ENCODE measurements around the gene APC2.
"Not testable (repeated sequence)": the region's sequence is repeated elsewhere in the genome, so short reads cannot be mapped to it uniquely, and the experiment has no call there.

Gene APC2

GRCh38 chr19:1412995-1413800 is 36.7 kb upstream of the APC2 start:
- no peak for DNase-seq
- in situ Hi-C loops (cut with HindIII; ENCODE audit: low pct_ligation_motif_present, low pct_unique_long_range_greater_than_20kb, low sequenced_read_pairs), result no loop called here

DNA sequence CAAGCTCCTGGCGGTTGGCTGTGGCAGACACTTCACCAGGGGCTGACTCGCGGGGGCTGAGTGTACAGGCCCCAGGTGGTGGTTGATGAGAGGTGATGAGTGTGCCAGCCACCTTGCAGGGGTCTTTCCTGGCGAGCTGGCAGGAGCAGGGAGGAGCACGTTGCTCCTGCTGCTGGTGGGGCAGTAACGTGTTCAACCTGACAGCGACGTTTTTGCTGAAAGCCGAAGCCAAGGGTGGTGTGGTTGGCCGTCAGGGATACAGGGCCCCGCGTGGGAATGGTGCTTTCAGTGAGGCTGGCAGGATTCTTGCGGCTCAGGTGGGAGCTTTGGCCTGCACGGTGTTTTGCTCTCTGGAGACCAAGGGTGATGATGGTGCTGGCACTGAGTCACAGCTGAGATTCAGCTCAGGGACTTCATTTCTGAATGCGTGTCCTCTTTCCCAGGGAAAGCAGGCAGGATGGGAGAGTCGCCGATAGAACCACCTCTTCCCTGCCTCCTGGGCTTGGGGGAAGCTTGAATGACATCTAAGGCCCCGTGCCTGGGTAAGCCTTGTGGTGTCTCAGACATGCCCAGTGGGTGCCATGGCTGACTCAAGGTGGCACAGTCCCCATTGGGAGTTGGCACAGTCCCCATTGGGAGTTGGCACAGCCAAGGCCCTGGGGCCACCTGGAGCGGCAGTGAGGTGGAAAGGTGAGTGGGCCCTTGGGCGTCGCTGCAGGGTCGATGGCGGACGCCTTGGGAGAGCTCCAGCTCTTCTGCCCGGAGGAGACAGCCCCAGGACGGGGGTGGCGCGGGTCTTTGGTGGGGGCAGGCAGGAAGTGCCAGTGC is 33.7 kb upstream of the APC2 start:
- in situ Hi-C loops (cut with HindIII; ENCODE audit: low pct_ligation_motif_present, low pct_unique_long_range_greater_than_20kb, low sequenced_read_pairs), result no loop called here
- no peak for DNase-seq

- no peak for DNase-seq
- in situ Hi-C loops (cut with HindIII; ENCODE audit: low pct_ligation_motif_present, low pct_unique_long_range_greater_than_20kb, low sequenced_read_pairs), result no loop called here
Measured at GRCh38 chr19:1417145-1417544, 32.8 kb upstream of the APC2 start.

DNA sequence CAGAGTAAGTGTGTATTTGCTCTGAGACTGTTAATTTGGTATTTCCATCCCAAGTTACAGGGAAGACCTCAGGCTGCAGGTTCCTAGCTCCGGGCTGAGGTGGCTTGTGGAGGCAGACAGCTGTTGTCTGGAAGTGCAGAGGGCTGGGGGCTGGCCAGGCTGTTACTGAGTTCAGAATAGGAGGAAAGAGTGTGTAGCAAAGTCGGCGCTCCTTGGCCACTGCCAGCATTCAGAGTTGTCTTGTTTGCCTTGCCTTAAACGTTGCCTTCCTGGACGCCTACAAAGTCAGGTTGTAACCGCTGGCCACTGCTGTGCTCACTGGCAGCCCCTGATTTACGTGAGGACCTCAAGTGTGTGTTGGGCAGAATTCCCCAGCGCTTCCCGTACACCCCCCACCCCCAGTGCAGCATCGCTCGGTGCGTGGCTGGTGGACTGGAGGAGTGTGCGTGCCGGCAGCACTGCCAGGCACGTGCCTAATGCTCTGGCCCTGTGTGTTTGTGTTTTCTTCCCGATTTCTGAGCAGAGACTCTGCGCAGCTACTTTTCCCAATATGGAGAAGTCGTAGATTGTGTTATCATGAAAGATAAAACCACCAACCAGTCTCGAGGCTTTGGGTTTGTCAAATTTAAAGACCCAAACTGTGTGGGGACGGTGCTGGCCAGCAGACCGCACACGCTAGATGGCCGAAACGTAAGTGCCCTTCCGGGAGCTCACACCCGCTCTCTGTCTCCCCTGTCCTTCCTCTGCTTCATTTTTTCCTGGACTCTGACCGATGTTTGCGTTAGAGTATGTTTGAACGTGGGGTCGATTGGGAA is 32.0 kb upstream of the APC2 start:
- in situ Hi-C loops (cut with HindIII; ENCODE audit: low pct_ligation_motif_present, low pct_unique_long_range_greater_than_20kb, low sequenced_read_pairs), result no loop called here
- DNase-seq, result no peak

DNA sequence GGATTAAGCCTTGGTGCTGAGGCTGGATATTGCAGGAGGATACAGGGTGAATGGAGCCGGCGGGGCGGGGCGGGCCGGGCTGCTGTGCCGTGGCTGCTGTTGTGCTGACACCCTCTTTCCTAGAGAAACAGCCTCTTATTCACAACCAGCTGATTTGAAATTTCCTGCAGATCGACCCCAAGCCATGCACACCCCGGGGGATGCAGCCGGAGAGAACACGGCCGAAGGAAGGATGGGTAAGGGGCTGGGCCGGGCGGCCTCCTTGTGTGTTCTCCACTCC is 31.5 kb upstream of the APC2 start:
- in situ Hi-C loops (cut with HindIII; ENCODE audit: low pct_ligation_motif_present, low pct_unique_long_range_greater_than_20kb, low sequenced_read_pairs), result no loop called here
- DNase-seq, result no peak

DNA sequence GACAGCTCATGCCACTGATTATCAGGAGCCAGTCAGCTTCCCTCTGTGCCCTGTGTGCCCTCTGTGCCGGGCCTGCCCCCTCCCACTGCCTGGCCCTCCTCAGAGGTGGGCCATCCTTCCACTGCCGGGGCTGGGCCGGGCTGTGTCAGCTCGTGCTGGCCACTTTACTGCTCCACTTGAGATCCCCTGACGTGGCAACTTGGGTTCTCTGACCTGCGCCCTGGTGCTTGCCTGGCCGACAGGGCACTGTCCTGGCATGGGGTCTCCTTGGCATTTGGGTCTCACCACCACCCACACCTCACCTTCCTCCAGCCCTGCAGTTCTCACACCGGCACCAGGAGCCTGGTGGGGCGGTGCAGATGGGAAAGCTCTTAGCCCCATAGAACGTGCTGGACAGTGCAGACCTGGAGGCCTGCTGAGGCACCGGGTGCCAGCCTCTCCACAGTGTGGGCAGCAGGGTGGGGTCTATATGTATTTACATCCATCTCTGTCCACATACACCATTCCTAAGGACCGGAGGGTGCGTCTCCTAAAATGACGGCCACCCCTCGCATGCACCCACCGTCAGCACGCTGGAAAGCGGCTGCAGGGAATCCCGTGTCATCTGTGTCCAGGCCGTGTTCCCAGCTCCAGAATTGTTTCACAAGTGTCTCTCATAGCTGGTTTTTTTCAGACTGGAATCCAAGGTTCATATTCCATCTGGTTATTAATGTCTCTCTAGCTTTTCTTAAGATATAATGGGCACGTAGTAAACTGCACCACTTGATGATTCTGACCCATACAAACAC is 30.8 kb upstream of the APC2 start:
- in situ Hi-C loops (cut with HindIII; ENCODE audit: low pct_ligation_motif_present, low pct_unique_long_range_greater_than_20kb, low sequenced_read_pairs), result no loop called here
- DNase-seq, result no peak

- in situ Hi-C loops (cut with HindIII; ENCODE audit: low pct_ligation_motif_present, low pct_unique_long_range_greater_than_20kb, low sequenced_read_pairs); DNase-seq: not testable (repeated sequence)
Measured at GRCh38 chr19:1420085-1420484, 29.8 kb upstream of the APC2 start.

- DNase-seq, result no peak
- in situ Hi-C loops (cut with HindIII; ENCODE audit: low pct_ligation_motif_present, low pct_unique_long_range_greater_than_20kb, low sequenced_read_pairs), result no loop called here
Measured at GRCh38 chr19:1420590-1420989, 29.3 kb upstream of the APC2 start.

DNA sequence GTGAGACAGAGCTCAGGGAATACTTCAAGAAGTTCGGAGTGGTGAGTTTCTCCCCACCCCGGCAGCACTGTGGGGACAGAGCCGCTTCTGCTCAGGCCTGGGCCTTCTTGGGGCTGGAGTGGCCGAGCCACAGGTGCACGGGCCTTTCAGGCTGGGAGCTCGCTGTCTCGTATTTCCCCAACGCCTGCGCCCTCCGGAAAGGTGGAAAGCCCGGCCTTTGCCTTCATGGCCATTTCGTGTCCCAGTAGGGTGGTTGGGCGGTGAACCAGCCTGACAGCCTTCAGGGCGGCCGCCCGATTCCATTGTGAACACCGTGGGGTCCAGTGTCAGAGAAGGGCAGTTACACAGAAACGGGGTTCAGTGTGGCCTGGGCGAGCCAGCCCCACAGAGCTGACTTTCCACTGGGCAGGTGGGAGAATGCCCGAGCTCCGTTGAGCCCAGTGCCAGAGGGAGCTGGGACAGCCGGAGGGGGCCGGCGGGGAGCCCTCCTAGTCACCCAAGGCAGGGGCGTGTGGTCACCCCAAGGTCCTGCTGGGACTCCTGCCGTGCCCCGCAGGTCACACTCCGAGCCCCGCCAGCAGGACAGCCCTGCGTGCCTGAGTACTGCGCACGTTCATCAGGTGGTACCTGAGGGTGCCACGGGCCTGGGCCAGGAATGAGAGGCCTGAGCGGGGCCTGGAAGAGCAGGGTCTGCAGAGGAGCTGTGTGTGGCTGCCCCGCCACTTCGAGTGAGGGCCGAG is 28.5 kb upstream of the APC2 start:
- no peak for DNase-seq
- in situ Hi-C loops (cut with HindIII; ENCODE audit: low pct_ligation_motif_present, low pct_unique_long_range_greater_than_20kb, low sequenced_read_pairs), result no loop called here

DNA sequence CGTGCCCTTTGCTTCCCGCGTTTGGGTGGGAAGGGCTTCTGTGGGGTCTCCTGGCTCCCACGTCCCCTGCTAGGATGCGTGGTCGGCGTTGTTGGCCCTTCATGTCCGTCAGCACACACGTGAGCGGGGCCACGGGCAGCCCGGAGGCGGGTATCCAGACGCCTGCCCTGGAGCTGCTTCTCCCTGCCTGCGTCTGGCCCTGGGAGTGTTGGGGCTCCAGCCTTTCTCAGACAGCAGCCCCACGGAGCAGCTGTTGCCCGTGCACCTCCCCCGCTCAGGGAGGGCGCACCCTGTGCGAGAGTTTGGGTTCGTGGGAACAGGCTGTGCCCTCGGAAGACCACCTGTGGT is 28.0 kb upstream of the APC2 start:
- DNase-seq, result no peak
- in situ Hi-C loops (cut with HindIII; ENCODE audit: low pct_ligation_motif_present, low pct_unique_long_range_greater_than_20kb, low sequenced_read_pairs), result no loop called here

GRCh38 chr19:1422360-1422759 is 27.6 kb upstream of the APC2 start:
- in situ Hi-C loops (cut with HindIII; ENCODE audit: low pct_ligation_motif_present, low pct_unique_long_range_greater_than_20kb, low sequenced_read_pairs), result no loop called here

GRCh38 chr19:1422943-1423342 is 27.0 kb upstream of the APC2 start:
- in situ Hi-C loops (cut with HindIII; ENCODE audit: low pct_ligation_motif_present, low pct_unique_long_range_greater_than_20kb, low sequenced_read_pairs), result no loop called here
- DNase-seq, result no peak

More at GRCh38 chr19:1422360-1422759, 27.6 kb upstream of the APC2 start:
- no peak for DNase-seq

GRCh38 chr19:1423436-1424191 is 26.3 kb upstream of the APC2 start:
- no peak for DNase-seq
- in situ Hi-C loops (cut with HindIII; ENCODE audit: low pct_ligation_motif_present, low pct_unique_long_range_greater_than_20kb, low sequenced_read_pairs), result no loop called here

GRCh38 chr19:1424192-1424955 is 25.5 kb upstream of the APC2 start:
- in situ Hi-C loops (cut with HindIII; ENCODE audit: low pct_ligation_motif_present, low pct_unique_long_range_greater_than_20kb, low sequenced_read_pairs), result no loop called here
- DNase-seq, result no peak

DNA sequence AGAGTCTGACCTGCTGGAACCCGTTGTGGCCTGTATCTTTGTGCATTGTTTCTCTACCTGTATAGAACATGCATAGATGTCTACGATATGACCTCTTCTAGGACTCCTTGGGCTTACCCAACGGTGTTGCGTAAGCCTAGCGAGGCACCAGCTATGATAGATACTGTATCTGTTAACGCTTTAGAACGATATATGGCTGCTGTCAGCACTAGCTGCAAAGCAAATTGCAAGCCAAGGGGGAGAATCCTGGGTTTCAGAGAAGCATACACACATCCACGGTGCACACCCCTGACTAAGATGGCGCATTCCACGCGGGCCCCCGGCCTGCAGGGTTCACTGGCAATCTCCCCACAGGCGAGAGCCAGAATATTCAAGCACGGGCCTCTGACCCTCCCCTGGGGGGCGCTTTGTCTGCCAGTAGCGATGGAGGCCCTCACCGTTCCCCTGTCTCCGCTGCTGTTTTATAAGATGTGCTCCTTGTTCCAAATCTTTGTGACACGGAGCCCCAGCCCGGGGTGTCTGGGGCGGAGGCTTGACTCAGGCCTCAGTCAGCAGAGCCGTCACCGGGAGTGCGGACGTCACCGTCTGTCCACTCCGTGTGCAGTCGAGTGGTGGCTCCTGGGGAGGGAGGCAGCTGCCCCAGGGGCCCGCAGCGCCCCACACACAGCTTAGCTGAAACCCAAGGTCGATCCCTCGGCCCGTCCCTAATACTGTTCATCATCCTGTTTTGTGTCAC is 24.7 kb upstream of the APC2 start:
- in situ Hi-C loops (cut with HindIII; ENCODE audit: low pct_ligation_motif_present, low pct_unique_long_range_greater_than_20kb, low sequenced_read_pairs), result no loop called here
- DNase-seq, result no peak

GRCh38 chr19:1425902-1426301 is 24.0 kb upstream of the APC2 start:
- in situ Hi-C loops (cut with HindIII; ENCODE audit: low pct_ligation_motif_present, low pct_unique_long_range_greater_than_20kb, low sequenced_read_pairs), result no loop called here
- DNase-seq, result no peak
